ENCODE data around the gene PHEX. TPM values are rescaled to one million over a fixed set of nuclear protein-coding genes. Genes with fewer than 3 reads are reported as not detected.

PHEX gene
- total RNA-seq, result 1 to 10 TPM; 1.1 to 7.7 TPM

DNA sequence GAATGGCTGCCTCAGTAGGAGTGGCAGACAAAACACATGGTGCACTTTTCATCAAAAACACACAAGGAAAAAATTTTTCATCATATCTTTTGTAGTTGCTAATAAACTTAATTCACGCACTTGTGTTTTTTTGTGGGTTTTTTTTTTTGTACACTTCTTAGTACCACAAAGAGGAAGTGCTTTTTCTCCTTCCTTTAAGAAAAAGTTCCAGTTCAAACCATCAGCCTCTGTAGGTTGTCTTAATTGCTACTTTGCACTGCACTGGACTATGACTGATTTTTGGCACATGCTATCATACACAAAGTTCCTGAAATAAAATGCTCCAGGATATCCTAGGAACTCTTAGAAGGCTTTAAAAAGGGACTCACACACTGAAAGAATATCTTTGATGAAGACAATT, at the start of gene PHEX:
Gene PHEX (plus strand): TSS at position 242 of the 400 bp plus-strand sequence. CDS start 681 bp downstream, outside the sequence.
- DNase-seq, result no peak
- H3K27ac Mint-ChIP-seq, result no peak within 1 kb of the TSS
- no peak within 1 kb of the TSS for H3K4me3 Mint-ChIP-seq
- ATAC-seq, result no peak
- no peaks in the 10 kb centered on the region for H3K36me3 Mint-ChIP-seq
- H3K4me1 Mint-ChIP-seq, result peaks cover 7% of the 10 kb centered on the region
- H3K9me3 Mint-ChIP-seq (ENCODE audit: low read depth), result peaks cover 2% of the 10 kb centered on the region
- no peaks in the 10 kb centered on the region for H3K27me3 Mint-ChIP-seq
- CTCF ChIA-PET, result no interaction called here

DNA sequence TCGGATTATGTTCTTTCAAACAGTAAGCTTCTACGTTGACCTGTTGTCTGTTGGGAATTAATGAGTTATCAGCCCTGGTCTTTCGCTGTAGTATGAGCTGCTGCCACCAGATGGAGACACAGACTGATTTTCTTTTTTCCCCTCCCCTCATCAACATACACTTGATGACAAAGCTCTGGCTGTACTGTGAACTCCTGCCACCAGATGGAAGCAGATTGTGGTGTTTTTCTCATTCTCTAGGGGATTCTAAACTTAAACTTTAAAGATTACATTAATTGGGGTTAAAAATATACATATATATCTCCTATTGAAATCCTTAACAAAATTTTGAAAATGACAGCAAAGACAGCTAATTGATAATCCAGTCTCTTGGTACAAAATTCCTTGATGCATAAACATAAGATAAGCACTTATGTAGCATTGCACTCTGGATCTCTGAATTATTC, 46.8 kb upstream of the PHEX start:
- CTCF ChIA-PET, result interaction anchor here (0.6 to 3.1 kb wide), 18 partner anchors 10 to 291 kb away, joined by 3 to 17 read pairs (median 4); partner anchors contain the start of gene MBTPS2
- no peak overlapping the region for H3K27ac Mint-ChIP-seq
- H3K36me3 Mint-ChIP-seq, result peaks cover 18% of the 10 kb centered on the region
- H3K4me1 Mint-ChIP-seq, result peaks cover 15% of the 10 kb centered on the region
- H3K27me3 Mint-ChIP-seq, result no peaks in the 10 kb centered on the region
- H3K9me3 Mint-ChIP-seq (ENCODE audit: low read depth), result no peaks in the 10 kb centered on the region
- H3K4me3 Mint-ChIP-seq, result no peak overlapping the region
- peak; percentile 85 for ATAC-seq
- DNase-seq, result peak; percentile 73

DNA sequence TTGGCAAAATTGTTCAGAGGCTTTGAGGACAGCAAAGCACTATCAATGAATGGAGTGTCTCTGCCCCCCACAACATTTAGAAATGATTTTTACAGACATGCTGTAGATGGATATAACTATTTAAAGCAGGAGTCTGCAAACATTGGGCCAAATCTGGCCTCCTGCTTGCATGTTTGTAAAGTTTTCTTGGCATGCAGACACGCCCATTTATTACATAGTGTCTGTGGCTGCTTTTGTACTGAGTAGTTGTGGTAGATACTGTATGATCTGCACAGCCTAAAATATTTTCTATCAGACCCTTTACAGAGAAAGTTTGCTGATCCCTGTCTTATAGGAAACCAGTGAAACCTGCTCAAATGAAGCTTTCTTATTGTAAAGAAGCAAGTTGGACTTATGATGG, 45.5 kb upstream of the PHEX start:
- CTCF ChIA-PET, result interaction anchor here (0.6 to 1.6 kb wide), 2 partner anchors 18 to 206 kb away, joined by 3 to 5 read pairs; no protein-coding TSS in a partner anchor
- H3K9me3 Mint-ChIP-seq (ENCODE audit: low read depth), result no peaks in the 10 kb centered on the region
- DNase-seq, result no peak
- H3K4me1 Mint-ChIP-seq, result peaks cover 23% of the 10 kb centered on the region
- peaks cover 22% of the 10 kb centered on the region for H3K36me3 Mint-ChIP-seq
- H3K27ac Mint-ChIP-seq, result no peak overlapping the region
- no peak overlapping the region for H3K4me3 Mint-ChIP-seq
- no peaks in the 10 kb centered on the region for H3K27me3 Mint-ChIP-seq
- ATAC-seq, result no peak

DNA sequence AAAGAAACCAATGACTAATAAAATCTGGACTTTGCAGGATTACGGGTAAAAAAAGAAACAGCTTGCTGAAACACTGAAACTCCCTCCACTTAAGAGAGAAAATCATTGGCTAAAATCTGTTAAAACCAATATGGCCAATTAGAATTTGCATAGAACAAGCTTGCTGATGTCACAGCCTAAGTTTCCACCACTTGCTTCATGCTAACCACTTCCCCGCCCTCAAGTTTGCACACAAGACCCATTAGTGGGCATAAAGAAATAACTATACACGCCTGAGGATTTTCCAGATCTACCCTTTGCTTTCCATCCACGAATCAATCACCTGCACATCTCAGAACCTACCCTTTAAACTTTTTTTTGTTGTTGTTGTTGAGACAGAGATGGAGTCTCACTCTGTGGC, 42.7 kb upstream of the PHEX start:
- Mint-ChIP-seq H3K9me3 (ENCODE audit: low read depth) (no peaks in the 10 kb centered on the region), H3K4me1 (peaks cover 25% of the 10 kb centered on the region), H3K4me3 (no peak overlapping the region), H3K27me3 (no peaks in the 10 kb centered on the region), H3K27ac (peak overlapping the region; percentile 62), H3K36me3 (peaks cover 28% of the 10 kb centered on the region)
- CTCF ChIA-PET, result no interaction called here
- DNase-seq, result peak; percentile 61
- peak; percentile 73 for ATAC-seq

DNA sequence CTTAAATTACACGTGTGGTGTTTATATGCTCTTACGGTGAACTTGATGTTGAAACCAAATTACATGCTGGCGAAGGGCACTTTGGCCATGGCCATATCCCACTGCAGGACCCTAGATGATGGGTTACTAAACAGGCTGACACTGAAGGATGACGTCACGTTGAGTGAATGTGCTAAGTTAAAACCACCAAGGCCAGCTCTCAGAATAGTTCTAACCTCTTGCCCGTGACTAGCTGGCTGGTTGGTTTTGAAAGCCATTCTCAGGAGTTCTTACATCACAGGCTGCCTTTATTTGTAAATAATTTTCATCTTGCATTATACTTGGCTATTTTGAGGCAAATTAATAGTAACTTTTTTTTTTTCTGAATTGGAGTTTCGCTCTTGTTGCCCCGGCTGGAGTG, 41.3 kb upstream of the PHEX start:
- peak overlapping the region; percentile 24 for H3K27ac Mint-ChIP-seq
- CTCF ChIA-PET, result no interaction called here
- H3K4me3 Mint-ChIP-seq, result no peak overlapping the region
- ATAC-seq (no peak), DNase-seq (no peak)
- peaks cover 23% of the 10 kb centered on the region for H3K4me1 Mint-ChIP-seq
- H3K9me3 Mint-ChIP-seq (ENCODE audit: low read depth), result no peaks in the 10 kb centered on the region
- peaks cover 32% of the 10 kb centered on the region for H3K36me3 Mint-ChIP-seq
- H3K27me3 Mint-ChIP-seq, result no peaks in the 10 kb centered on the region

DNA sequence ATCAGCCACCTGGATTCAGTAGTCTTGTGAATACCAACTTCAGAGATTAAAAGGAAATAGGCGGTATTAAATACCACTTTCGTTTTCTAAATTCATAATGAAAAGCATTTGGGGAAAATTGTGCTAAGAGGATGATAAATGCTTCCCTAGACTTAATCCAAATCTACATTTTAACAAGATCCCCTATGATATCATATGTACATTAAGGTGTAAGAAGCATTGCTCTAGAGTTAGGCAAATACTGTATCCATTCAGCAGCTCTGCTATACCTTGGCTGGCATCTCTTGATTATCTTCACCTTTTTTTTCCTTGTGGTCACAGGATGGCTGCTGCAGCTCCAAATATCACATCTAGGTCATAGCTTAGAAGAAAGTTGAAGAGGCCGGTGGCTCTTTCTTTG, 40.6 kb upstream of the PHEX start:
- no peaks in the 10 kb centered on the region for H3K27me3 Mint-ChIP-seq
- H3K4me3 Mint-ChIP-seq, result no peak overlapping the region
- CTCF ChIA-PET, result no interaction called here
- peaks cover 23% of the 10 kb centered on the region for H3K4me1 Mint-ChIP-seq
- H3K27ac Mint-ChIP-seq, result no peak overlapping the region
- no peak for DNase-seq
- H3K36me3 Mint-ChIP-seq, result peaks cover 35% of the 10 kb centered on the region
- no peaks in the 10 kb centered on the region for H3K9me3 Mint-ChIP-seq (ENCODE audit: low read depth)
- ATAC-seq, result no peak

DNA sequence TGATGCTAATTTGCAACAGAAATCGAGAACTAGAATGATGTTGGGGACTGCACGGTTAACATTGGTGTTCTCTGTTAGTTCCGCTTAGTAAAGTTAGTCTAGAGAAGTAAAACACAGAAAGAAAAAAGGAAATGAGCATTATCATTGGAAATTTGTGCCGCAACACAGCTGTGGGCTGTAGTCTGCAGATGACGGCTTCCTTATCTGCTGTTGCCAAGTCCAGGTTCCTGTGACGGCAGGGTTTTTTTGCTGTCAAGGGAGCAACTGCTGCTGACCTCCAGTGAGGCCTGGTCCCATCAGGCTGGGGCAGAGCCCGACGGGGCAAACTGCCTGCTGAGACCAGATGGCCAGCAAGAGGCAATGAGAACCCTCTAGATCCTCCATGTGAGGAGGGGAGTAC, 38.9 kb upstream of the PHEX start:
- H3K27me3 Mint-ChIP-seq, result no peaks in the 10 kb centered on the region
- DNase-seq (no peak), ATAC-seq (no peak)
- H3K9me3 Mint-ChIP-seq (ENCODE audit: low read depth), result no peaks in the 10 kb centered on the region
- CTCF ChIA-PET, result no interaction called here
- no peak overlapping the region for H3K4me3 Mint-ChIP-seq
- H3K36me3 Mint-ChIP-seq, result peaks cover 38% of the 10 kb centered on the region
- H3K27ac Mint-ChIP-seq, result no peak overlapping the region
- peaks cover 26% of the 10 kb centered on the region for H3K4me1 Mint-ChIP-seq

DNA sequence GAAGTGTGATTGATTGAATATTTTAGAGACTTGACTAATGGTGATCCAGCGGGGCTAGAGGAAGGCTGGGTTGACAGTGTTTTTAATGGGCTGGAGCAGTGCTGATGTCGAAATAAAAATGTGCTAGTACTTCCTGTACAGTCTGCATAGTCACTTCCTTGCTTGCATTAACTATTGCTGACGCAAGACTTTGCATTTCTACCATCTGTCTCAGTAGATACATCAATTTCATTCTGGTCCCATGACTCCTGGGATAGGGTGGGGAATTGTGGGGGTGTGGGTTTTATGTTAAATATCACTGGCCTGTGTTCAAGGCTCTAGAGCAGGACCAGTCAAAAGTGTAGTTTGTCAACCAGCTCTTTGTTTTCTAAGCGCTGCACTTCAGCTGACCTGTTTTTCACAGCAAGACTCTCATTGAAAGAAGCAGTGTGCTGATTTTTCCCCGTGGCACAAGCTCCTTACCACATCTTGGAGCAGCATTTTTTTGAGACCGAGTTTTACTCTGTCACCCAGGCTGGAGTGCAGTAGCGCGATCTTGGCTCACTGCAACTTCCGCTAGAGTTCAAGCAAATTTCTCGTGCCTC, 35.2 kb upstream of the PHEX start:
- H3K27ac Mint-ChIP-seq, result peak overlapping the region; percentile 45
- peaks cover 6% of the 10 kb centered on the region for H3K4me1 Mint-ChIP-seq
- no peak overlapping the region for H3K4me3 Mint-ChIP-seq
- CTCF ChIA-PET, result interaction anchor here (3.6 kb wide), 1 partner anchor 12 kb away, joined by 14 read pairs; no protein-coding TSS in a partner anchor
- no peak for ATAC-seq
- H3K27me3 Mint-ChIP-seq, result no peaks in the 10 kb centered on the region
- H3K36me3 Mint-ChIP-seq, result peaks cover 27% of the 10 kb centered on the region
- no peak for DNase-seq
- H3K9me3 Mint-ChIP-seq (ENCODE audit: low read depth), result no peaks in the 10 kb centered on the region

DNA sequence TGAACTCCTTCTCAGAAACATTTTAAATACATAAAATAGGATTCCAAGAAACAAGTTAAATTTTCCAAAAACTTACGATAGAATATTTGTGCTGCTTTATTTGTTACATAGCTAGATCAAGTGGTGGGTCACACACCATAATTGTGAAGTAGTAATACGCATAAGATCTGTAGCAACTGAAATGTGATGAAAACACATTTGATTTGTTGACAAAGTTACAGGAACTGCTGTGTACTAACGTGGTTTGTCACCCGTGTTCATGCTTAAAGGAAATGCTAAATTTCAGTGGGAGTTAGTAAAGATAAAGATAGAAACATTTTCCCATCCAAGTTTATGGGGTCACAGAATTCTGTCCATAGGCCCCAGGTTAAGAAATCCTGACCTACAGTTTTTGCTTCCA, 34.1 kb upstream of the PHEX start:
- CTCF ChIA-PET, result interaction anchor here (3.6 kb wide), 1 partner anchor 13 kb away, joined by 14 read pairs; no protein-coding TSS in a partner anchor
- ATAC-seq (no peak), DNase-seq (no peak)
- Mint-ChIP-seq H3K9me3 (ENCODE audit: low read depth) (no peaks in the 10 kb centered on the region), H3K27me3 (no peaks in the 10 kb centered on the region), H3K4me1 (peaks cover 6% of the 10 kb centered on the region), H3K36me3 (peaks cover 26% of the 10 kb centered on the region), H3K4me3 (no peak overlapping the region), H3K27ac (no peak overlapping the region)

DNA sequence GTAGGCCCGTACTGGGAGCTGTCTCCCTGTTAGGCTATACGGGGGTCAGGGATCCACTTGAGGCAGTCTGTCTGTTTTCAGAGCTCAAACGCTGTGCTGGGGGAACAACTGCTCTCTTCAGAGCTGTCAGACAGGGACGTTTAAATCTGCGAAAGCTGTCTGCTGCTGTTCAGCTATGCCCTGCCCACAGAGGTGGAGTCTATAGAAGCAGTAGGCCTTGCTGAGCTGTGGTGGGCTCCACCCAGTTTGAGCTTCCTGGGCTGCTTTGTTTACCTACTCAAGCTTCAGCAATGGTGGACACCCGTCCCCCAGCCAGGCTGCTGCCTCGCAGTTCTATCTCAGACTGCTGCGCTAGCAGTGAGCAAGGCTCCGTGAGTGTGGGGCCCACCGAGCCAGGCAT, 27.3 kb upstream of the PHEX start:
- CTCF ChIA-PET, result no interaction called here
- Mint-ChIP-seq H3K27me3 (no peaks in the 10 kb centered on the region), H3K4me1 (no peaks in the 10 kb centered on the region), H3K27ac (no peak overlapping the region), H3K36me3 (peaks cover 26% of the 10 kb centered on the region), H3K4me3 (no peak overlapping the region), H3K9me3 (ENCODE audit: low read depth) (no peaks in the 10 kb centered on the region)
- DNase-seq, result no peak
- ATAC-seq, result no peak

DNA sequence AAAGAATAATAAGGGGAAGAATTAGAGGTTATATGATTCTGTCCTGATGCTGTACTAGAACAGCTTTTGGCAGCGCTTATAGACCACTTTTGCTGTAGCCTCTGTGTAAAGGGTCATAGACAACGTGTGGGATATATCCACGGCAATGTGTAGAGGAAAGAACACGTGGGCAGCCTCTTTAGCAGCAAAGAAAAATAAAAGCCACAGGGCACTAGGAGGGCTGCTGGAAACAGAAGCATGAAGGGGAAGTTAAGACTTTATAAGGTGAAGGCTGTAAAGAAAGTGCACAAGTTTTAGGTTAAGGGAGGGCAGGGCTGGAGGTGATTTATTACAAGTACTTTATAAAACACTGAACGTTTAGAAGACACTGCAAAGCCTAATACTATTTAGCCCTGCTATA, 20.1 kb upstream of the PHEX start:
- Mint-ChIP-seq H3K27ac (no peak overlapping the region), H3K9me3 (ENCODE audit: low read depth) (no peaks in the 10 kb centered on the region), H3K36me3 (peaks cover 6% of the 10 kb centered on the region), H3K4me3 (no peak overlapping the region), H3K27me3 (no peaks in the 10 kb centered on the region), H3K4me1 (no peaks in the 10 kb centered on the region)
- CTCF ChIA-PET, result no interaction called here
- DNase-seq (no peak), ATAC-seq (no peak)

DNA sequence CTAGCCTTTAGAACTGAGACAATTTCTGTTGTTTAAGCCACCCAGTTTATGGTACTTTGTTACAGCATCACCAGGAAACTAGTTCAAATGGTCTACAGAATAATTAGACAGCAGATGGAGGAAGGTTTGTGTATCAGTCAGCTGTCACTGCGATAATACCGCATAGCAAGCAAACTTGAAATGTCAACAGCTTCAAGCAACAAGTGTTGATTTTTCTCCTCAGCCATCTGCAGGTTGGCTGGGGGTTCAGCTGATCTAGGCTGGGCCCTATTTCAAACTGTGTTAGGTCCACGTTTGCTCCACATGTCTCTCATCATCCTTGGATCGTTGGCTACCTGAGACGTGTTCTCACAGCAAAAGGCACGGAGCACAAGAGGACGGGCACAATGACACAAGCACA, 19.2 kb upstream of the PHEX start:
- Mint-ChIP-seq H3K4me3 (no peak overlapping the region), H3K36me3 (peaks cover 3% of the 10 kb centered on the region), H3K4me1 (no peaks in the 10 kb centered on the region), H3K27me3 (no peaks in the 10 kb centered on the region), H3K9me3 (ENCODE audit: low read depth) (no peaks in the 10 kb centered on the region), H3K27ac (no peak overlapping the region)
- DNase-seq, result no peak
- ATAC-seq, result no peak
- CTCF ChIA-PET, result no interaction called here

DNA sequence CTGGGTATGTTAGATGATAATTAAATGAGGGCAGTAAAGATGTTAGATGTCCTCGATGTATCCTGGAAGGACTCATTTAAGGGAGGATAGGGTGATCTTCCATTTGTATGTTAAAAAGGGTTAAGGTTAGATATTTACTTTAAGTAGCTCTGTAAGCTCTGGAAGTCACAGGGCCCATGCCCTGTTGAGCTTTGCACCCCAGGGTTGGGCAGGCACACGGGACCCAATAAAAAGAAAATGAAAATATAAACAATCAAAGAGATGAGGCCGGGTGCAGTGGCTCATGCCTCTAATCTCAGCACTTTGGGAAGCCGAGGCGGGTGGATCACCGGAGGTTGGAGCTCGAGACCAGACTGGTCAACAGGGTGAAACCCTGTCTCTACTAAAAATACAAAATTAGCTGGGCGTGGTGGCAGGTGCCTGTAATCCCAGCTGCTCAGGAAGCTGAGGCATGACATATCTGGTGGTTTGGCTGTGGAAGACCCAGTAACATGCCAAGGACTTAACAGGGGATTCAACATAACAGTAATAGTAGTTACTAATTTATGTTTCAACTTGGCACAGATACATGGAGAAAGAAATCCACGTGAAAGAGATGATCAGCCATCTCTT, 16.9 kb upstream of the PHEX start:
- no peaks in the 10 kb centered on the region for H3K9me3 Mint-ChIP-seq (ENCODE audit: low read depth)
- H3K27ac Mint-ChIP-seq, result no peak overlapping the region
- no peak for DNase-seq
- peaks cover under 1% of the 10 kb centered on the region for H3K36me3 Mint-ChIP-seq
- no peaks in the 10 kb centered on the region for H3K27me3 Mint-ChIP-seq
- H3K4me3 Mint-ChIP-seq, result no peak overlapping the region
- ATAC-seq, result no peak
- H3K4me1 Mint-ChIP-seq, result no peaks in the 10 kb centered on the region
- CTCF ChIA-PET, result no interaction called here

DNA sequence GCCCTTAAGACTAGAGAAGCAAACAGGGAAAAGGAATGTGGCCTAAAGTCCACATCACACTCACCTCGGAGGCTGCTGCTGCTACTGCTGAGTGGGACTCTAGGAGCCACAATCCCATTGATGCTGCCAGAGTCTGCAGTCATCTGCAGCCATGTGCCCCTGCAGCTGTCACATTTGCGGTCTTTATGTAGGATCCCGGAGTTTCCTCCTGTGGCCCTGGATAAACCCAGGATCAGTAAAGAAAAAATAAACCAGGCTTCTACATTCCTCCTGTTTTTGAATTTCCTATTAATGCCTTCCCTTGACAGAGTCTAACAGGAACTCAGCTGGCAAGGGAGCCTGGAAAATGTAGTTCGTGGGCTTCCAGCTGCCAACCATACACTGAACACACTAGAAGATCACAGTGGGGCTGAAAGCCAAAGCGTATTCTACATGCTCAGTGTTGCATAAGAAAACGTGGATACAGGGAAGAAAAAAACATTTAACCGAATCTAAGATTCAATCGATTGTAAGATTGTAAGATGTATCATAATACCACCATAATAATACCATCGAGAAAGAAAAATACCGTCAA, 10.3 kb upstream of the PHEX start:
- no peak overlapping the region for H3K4me3 Mint-ChIP-seq
- DNase-seq, result no peak
- no peaks in the 10 kb centered on the region for H3K9me3 Mint-ChIP-seq (ENCODE audit: low read depth)
- no peak for ATAC-seq
- H3K4me1 Mint-ChIP-seq, result no peaks in the 10 kb centered on the region
- no peaks in the 10 kb centered on the region for H3K36me3 Mint-ChIP-seq
- H3K27me3 Mint-ChIP-seq, result no peaks in the 10 kb centered on the region
- H3K27ac Mint-ChIP-seq, result no peak overlapping the region
- CTCF ChIA-PET, result no interaction called here
